CD14-positive monocyte (primary cell): ENCODE results near the gene STEEP1. TPM values are rescaled to one million over a fixed set of nuclear protein-coding genes. Genes with fewer than 3 reads are reported as not detected.
A peak's percentile ranks its signal among the peaks of the same experiment; 100 is the strongest.
"Not testable (repeated sequence)": the region's sequence is repeated elsewhere in the genome, so short reads cannot be mapped to it uniquely, and the experiment has no call there.

Experiments
- DNase-seq, 3 donors: peaks; one replicate each; pipeline ENCODE4 v3.0.0-alpha.2; 2011 to 2022
- H2AFZ ChIP-seq: 2 replicates; pipeline ENCODE4 v1.6.0; 2012; ENCODE audit warnings: mild to moderate bottlenecking, low read depth, low read length, inconsistent platforms; ENCODE audit not compliant: insufficient read depth, poor library complexity, severe bottlenecking
- H3K27ac ChIP-seq, 2 donors: 1 replicate in 1 of 2; 2 replicates in 1 of 2; pipeline ENCODE4 v1.5.1; 2012 to 2013; ENCODE audit warnings: low read length in 2 of 2, control low read depth in 1 of 2, inconsistent platforms in 1 of 2, low read depth in 1 of 2, mild to moderate bottlenecking in 1 of 2
- H3K27me3 ChIP-seq, 2 donors: one replicate each; pipeline versions ENCODE4 v1.6.0 to v1.6.1; 2011 to 2013; ENCODE audit warnings: low read length in 2 of 2; ENCODE audit not compliant: control insufficient read depth in 2 of 2, insufficient read depth in 2 of 2
- H3K36me3 ChIP-seq, 2 donors: replicated peaks in 1 of 2; 1 replicate in 1 of 2; 2 replicates in 1 of 2; pipeline versions ENCODE4 v1.5.1 to v1.6.1; 2012 to 2013; ENCODE audit warnings: low read length in 2 of 2, control low read depth in 1 of 2, inconsistent platforms in 1 of 2, mild to moderate bottlenecking in 1 of 2; ENCODE audit not compliant: insufficient read depth in 2 of 2, control insufficient read depth in 1 of 2
- H3K4me1 ChIP-seq, 2 donors: 1 replicate in 1 of 2; 2 replicates in 1 of 2; pipeline versions ENCODE4 v1.5.1 to v1.6.1; 2012 to 2013; ENCODE audit warnings: low read length in 2 of 2, control low read depth in 1 of 2, inconsistent platforms in 1 of 2, mild to moderate bottlenecking in 1 of 2, moderate library complexity in 1 of 2; ENCODE audit not compliant: insufficient read depth in 2 of 2, control insufficient read depth in 1 of 2
- H3K4me2 ChIP-seq: replicated peaks from 2 replicates; pipeline ENCODE3; 2012; ENCODE audit warnings: low read length, moderate library complexity, mild to moderate bottlenecking; ENCODE audit not compliant: poor library complexity, severe bottlenecking; ENCODE audit errors: extremely low read depth
- H3K4me3 ChIP-seq, 3 experiments: fragments of 200-600 bp in 1 of 3; sonication (generic) in 1 of 3; replicated peaks in 1 of 3; 1 replicate in 2 of 3; 2 replicates in 1 of 3; pipeline ENCODE4 v1.5.1; 2011 to 2013; ENCODE audit warnings: low read length in 3 of 3, mild to moderate bottlenecking in 3 of 3, control low read depth in 2 of 3, low read depth in 2 of 3, inconsistent platforms in 1 of 3, moderate library complexity in 1 of 3
- H3K79me2 ChIP-seq: 2 replicates; pipeline ENCODE4 v1.6.0; 2012; ENCODE audit warnings: mild to moderate bottlenecking, control low read depth, inconsistent platforms, low read length, moderate library complexity; ENCODE audit not compliant: insufficient read depth
- H3K9ac ChIP-seq: 2 replicates; pipeline ENCODE4 v1.6.0; 2017; ENCODE audit warnings: low read length, mild to moderate bottlenecking; ENCODE audit not compliant: insufficient read depth, poor library complexity, severe bottlenecking
- H3K9me3 ChIP-seq, 2 donors: replicated peaks in 1 of 2; 1 replicate in 1 of 2; 2 replicates in 1 of 2; pipeline versions ENCODE4 v1.5.1 to v1.6.1; 2012 to 2013; ENCODE audit warnings: low read length in 2 of 2, control low read depth in 1 of 2; ENCODE audit not compliant: control insufficient read depth in 1 of 2, insufficient read depth in 1 of 2
- H4K20me1 ChIP-seq: 2 replicates; pipeline ENCODE4 v1.6.0; 2012; ENCODE audit warnings: mild to moderate bottlenecking, low read length, control low read depth, moderate library complexity; ENCODE audit not compliant: insufficient read depth
- H3K27ac Mint-ChIP-seq, 7 donors: one replicate each; pipeline ENCODE4 v1.8.0; 2020; ENCODE audit warnings: mild to moderate bottlenecking in 7 of 7, mixed read lengths in 7 of 7, moderate library complexity in 6 of 7, inconsistent platforms in 2 of 7
- H3K27me3 Mint-ChIP-seq, 3 donors: one replicate each; pipeline ENCODE4 v1.8.0; 2021 to 2022; ENCODE audit warnings: low read depth in 3 of 3, mild to moderate bottlenecking in 3 of 3, mixed read lengths in 3 of 3, moderate library complexity in 3 of 3, inconsistent platforms in 1 of 3
- H3K36me3 Mint-ChIP-seq, 2 donors: one replicate each; pipeline ENCODE4 v1.8.0; 2020; ENCODE audit warnings: mixed read lengths in 2 of 2, inconsistent platforms in 1 of 2, mild to moderate bottlenecking in 1 of 2
- H3K4me1 Mint-ChIP-seq: one replicate; pipeline ENCODE4 v1.8.0; 2020; ENCODE audit warnings: mild to moderate bottlenecking, mixed read lengths
- H3K4me3 Mint-ChIP-seq, 2 donors: one replicate each; pipeline ENCODE4 v1.8.0; 2020; ENCODE audit warnings: mild to moderate bottlenecking in 2 of 2, mixed read lengths in 2 of 2, moderate library complexity in 1 of 2
- H3K9me3 Mint-ChIP-seq, 7 donors: one replicate each; pipeline ENCODE4 v1.8.0; 2020 to 2022; ENCODE audit warnings: mixed read lengths in 7 of 7, mild to moderate bottlenecking in 6 of 7, moderate library complexity in 6 of 7, inconsistent platforms in 2 of 7
- CTCF ChIP-seq: fragments of 200-600 bp; IDR thresholded peaks from one replicate; pipeline ENCODE4 v1.8.0; 2022; ENCODE audit warnings: antibody characterized with exemption, mild to moderate bottlenecking
- WGBS: methylation state at CpG from one replicate; pipeline ENCODE4 v1.1.5; 2013; ENCODE audit warnings: missing lambda C conversion rate; ENCODE audit not compliant: insufficient coverage; 5-methylcytosine and 5-hydroxymethylcytosine counted together
- intact Hi-C, 2 donors: fragments of 100-400 bp; cut with micrococcal nuclease; formaldehyde crosslinking; loops; one replicate each; pipeline versions ENCODE4 v1.15.0 to v1.15.1; 2023
- polyA plus RNA-seq, 3 donors: library from polyadenylated mRNA; depleted of rRNA in 1 of 3; unstranded in 2 of 3; stranded (reverse) in 1 of 3; fragments of 300-500 nt in 2 of 3; fragments of >200 nt in 1 of 3; fragmentation: Illumina TruSeq in 2 of 3; gene quantifications; 1 replicate in 2 of 3; 2 replicates in 1 of 3; pipeline ENCODE4 v1.2.3, GENCODE V29; 2012 to 2021

The STEEP1 gene
- polyA plus RNA-seq, 3 donors = 10.6 to 13.2 (median 12.6) TPM

DNA sequence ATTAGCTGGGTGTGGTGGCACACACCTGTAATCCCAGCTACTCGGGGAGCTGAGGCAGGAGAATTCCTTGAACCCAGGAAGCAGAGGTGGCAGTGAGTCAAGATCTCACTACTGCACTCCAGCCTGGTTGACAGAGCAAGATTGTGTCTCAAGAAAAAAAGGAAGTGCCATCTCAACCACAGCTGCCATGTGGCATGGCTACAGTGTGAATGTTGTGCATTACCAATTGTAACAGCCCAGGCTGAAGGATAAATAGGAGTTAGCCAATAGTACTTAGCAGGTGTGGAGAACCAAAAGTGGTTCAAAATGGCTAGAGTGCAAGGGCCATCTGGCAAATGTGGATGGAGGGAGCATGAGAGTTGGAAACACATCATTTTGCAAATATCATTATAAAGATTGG, 68.0 kb downstream of the STEEP1 start:
- Histone ChIP-seq H3K27me3 (no peaks in the 10 kb centered on the region), H2AFZ (no peak overlapping the region), H3K4me3 (no peak overlapping the region), H3K4me1 (peaks cover 5 to 10% of the 10 kb centered on the region in 2 donors), H3K4me2 (no peak overlapping the region), H4K20me1 (no peaks in the 10 kb centered on the region), H3K36me3 (no peaks in the 10 kb centered on the region), H3K27ac (no peak overlapping the region), H3K9me3 (no peaks in the 10 kb centered on the region), H3K9ac (no peak overlapping the region), H3K79me2 (no peaks in the 10 kb centered on the region)
- peaks cover 22% of the 10 kb centered on the region for H3K4me1 Mint-ChIP-seq
- TF ChIP-seq CTCF = no peak
- peaks cover 0 to 10% (median 0%) of the 10 kb centered on the region in 3 donors for H3K27me3 Mint-ChIP-seq
- H3K4me3 Mint-ChIP-seq = no peak overlapping the region
- H3K9me3 Mint-ChIP-seq = peaks cover 0 to 2% (median 0%) of the 10 kb centered on the region in 7 donors
- intact Hi-C loops = no loop called here
- peak; percentile 11 to 29 (median 14) for DNase-seq
- H3K36me3 Mint-ChIP-seq = no peaks in the 10 kb centered on the region
- WGBS = no CpG with 5 or more reads among the region's 1 CpG
- H3K27ac Mint-ChIP-seq = no peak overlapping the region

GRCh38 chrX:119495734-119496726, 69.2 kb downstream of the STEEP1 start:
- Mint-ChIP-seq H3K4me3 (no peak overlapping the region), H3K27ac (peak overlapping the region in 1 of 7 donors; percentile 1), H3K4me1 (peaks cover 17% of the 10 kb centered on the region), H3K36me3 (no peaks in the 10 kb centered on the region), H3K9me3 (peaks cover 0 to 2% (median 0%) of the 10 kb centered on the region in 7 donors), H3K27me3 (peaks cover 0 to 9% (median 0%) of the 10 kb centered on the region in 3 donors)
- no peaks in the 10 kb centered on the region for H3K79me2 ChIP-seq
- no peaks in the 10 kb centered on the region for H4K20me1 ChIP-seq
- WGBS = 82% methylated on average over 3 of the region's 10 CpGs
- intact Hi-C loops = no loop called here
- H2AFZ ChIP-seq = no peak overlapping the region
- H3K4me3 ChIP-seq = no peak overlapping the region
- no peaks in the 10 kb centered on the region for H3K36me3 ChIP-seq
- peaks cover 5% of the 10 kb centered on the region in 2 donors for H3K4me1 ChIP-seq
- no peak overlapping the region for H3K4me2 ChIP-seq
- TF ChIP-seq CTCF = no peak
- no peak for DNase-seq
- no peak overlapping the region for H3K27ac ChIP-seq
- no peaks in the 10 kb centered on the region for H3K9me3 ChIP-seq
- no peaks in the 10 kb centered on the region for H3K27me3 ChIP-seq
- peak overlapping the region; percentile 4 for H3K9ac ChIP-seq

- H3K27me3 Mint-ChIP-seq = peaks cover 0 to 11% (median 0%) of the 10 kb centered on the region in 3 donors
- H3K9me3 ChIP-seq, H3K4me1 Mint-ChIP-seq, H3K36me3 Mint-ChIP-seq, H3K79me2 ChIP-seq, DNase-seq, H4K20me1 ChIP-seq, H2AFZ ChIP-seq, H3K27ac Mint-ChIP-seq, H3K4me3 Mint-ChIP-seq, H3K36me3 ChIP-seq, H3K9ac ChIP-seq, H3K27ac ChIP-seq, H3K4me1 ChIP-seq, intact Hi-C loops, H3K9me3 Mint-ChIP-seq, H3K27me3 ChIP-seq, H3K4me2 ChIP-seq, H3K4me3 ChIP-seq: not testable (repeated sequence)
- WGBS = no CpG with 5 or more reads among the region's 10 CpGs
These were observed 71.2 kb downstream of the STEEP1 start for GRCh38 chrX:119493851-119494495.
